ENCODE results near the gene DPYSL3.

- TF ChIP-seq YY1 (IDR thresholded peaks at IDR 0.05; ENCODE audit: insufficient read depth, insufficient read length) (no peak), SUZ12 (IDR thresholded peaks at IDR 0.05; ENCODE audit: extremely low read depth, insufficient read depth, insufficient read length) (no peak), ZNF274 (IDR thresholded peaks at IDR 0.05; ENCODE audit: low read depth, low read length) (no peak)
Measured at GRCh38 chr5:147485814-147486213, 24.1 kb downstream of the DPYSL3 start.
